ENCODE measurements around the gene ACACB.

The ACACB gene

DNA sequence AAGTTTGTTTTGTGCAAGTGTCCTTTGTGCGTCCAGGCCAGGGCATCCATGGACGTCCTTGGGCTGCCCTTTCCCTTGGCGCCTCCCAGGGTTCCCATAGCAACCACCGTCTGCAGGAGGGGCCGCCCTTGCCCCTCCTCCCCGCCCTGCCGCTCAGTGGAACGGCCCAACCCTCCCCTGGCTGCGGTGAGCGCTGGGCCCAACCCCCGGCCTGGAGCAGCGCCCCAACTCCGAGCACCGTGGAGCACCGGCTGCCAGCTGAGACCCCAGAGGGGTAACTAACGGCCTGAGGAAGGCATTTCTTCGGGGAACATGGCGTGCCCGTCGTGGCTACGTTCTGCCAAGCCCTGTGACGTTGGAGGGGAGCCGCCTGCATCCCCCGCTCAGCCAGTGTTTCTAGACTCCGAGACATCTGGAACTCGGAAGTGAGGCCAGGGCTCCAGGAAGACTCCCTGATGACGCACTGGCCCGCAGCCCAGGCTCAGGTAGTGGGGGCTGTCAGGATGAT is 5.3 kb upstream of the ACACB start:
- peak; percentile 38 to 45 for DNase-seq (ENCODE audit: low read depth in 2 of 2)

- DNase-seq (ENCODE audit: low read depth in 2 of 2): no peak
Observed at GRCh38 chr12:109112720-109113465, 3.5 kb upstream of the ACACB start.

DNA sequence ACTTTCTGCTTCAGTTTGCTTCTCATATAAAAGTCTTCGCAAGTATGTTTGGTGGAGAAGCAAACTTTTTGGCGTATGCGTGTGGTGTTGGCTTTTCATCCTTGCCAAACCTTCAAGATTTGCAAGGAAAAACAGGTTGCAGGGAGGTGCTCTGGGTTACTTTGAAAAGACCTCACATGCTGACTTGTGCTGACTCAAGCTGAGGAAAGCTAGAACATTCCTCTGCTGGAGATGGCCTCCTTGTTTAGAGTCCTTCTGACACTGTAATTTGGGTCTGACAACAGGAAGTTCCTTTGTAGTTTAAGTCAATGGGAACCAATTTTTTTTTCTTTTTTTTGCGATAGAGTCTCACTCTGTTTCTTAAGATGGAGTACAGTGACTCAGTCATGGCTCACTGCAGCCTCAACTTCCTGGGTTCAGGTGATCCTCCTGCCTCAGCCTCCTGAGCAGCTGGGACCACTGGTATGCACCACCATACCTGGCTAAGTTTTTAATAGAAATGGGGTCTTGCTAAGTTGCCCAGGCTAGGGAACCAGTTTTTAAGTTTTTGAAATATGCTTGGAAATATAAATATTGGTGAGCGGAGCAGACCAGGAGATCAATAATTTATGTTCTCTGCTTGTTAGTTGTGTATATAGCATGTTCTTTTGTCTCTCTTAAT is 2.6 kb upstream of the ACACB start:
- DNase-seq (ENCODE audit: low read depth in 2 of 2): no peak

DNA sequence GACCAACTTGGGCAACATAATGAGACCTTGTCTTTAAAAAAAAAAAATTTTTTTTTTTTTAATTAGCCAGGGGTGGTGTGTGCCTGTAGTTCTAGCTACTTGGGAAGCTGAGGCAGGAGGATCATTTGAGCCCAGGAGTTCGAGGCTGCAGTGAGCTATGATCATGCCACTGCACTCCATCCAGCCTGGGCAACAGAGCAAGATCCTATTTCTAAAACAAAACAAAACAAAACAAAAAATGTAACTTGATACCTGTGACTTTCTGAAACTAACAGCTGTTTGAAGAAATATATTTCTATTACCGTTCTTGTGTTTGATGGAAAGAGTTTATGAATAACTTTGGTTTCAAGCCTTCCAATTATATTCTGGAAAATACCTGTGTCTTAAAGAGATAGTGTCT is 1.7 kb upstream of the ACACB start:
- DNase-seq (ENCODE audit: low read depth in 2 of 2): no peak

- DNase-seq (ENCODE audit: low read depth in 2 of 2): no peak
Observed at GRCh38 chr12:109115404-109115757, 1.0 kb upstream of the ACACB start.

- DNase-seq (ENCODE audit: low read depth in 2 of 2): no peak
Observed at GRCh38 chr12:109116611-109116949, 193 bp downstream of the ACACB start.

DNA sequence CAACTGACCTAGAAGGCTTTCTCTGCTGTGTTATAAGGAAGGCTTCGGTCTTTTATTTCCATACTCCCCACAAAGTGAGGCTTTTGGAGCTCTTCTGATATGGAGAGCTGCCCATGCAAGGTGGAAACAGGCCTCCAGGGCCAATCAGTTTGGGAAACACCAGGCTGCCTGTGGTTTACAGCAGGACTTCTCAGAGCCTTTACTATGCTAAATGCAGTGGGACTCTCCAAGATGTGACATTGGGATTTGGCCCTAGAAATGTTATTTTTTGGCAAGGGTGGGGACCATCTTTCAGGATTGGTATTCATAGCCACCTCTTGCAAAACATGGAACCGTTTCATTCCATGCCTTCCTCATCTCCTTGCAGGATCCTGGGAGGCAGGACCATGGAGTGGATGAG is 3.7 kb downstream of the ACACB start:
- DNase-seq (ENCODE audit: low read depth in 2 of 2): no peak

DNA sequence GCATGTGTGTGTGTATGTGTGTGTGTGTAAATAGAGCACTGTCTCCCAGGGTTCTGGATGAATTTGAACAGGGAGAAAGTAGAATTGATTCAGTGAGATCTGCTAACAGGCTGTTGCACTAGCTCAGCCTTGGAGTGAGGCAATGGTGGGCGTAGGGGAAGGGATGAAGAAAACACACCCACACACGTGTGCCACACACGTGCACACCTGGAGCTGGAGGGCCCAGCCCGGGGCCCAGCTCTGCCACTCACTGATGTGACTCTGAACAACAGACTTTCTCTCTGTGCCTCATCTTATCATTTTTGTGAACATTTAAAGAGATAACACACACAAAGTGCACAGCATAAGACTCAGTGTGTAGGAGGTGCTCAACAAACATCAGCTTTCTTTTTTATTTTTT is 4.2 kb downstream of the ACACB start:
- no peak for DNase-seq (ENCODE audit: low read depth in 2 of 2)

- DNase-seq (ENCODE audit: low read depth in 2 of 2): no peak
Observed at GRCh38 chr12:109121346-109121880, 5.0 kb downstream of the ACACB start.

GRCh38 chr12:109124878-109125648 is 8.7 kb downstream of the ACACB start:
- no peak for DNase-seq (ENCODE audit: low read depth in 2 of 2)

- DNase-seq (ENCODE audit: low read depth in 2 of 2): no peak
Observed at GRCh38 chr12:109125791-109126190, 9.4 kb downstream of the ACACB start.

- no peak for DNase-seq (ENCODE audit: low read depth in 2 of 2)
Observed at GRCh38 chr12:109126784-109127183, 10.4 kb downstream of the ACACB start.

- DNase-seq (ENCODE audit: low read depth in 2 of 2): no peak
Observed at GRCh38 chr12:109127533-109128242, 11.3 kb downstream of the ACACB start.

GRCh38 chr12:109130297-109131153 is 14.1 kb downstream of the ACACB start:
- no peak for DNase-seq (ENCODE audit: low read depth in 2 of 2)

DNA sequence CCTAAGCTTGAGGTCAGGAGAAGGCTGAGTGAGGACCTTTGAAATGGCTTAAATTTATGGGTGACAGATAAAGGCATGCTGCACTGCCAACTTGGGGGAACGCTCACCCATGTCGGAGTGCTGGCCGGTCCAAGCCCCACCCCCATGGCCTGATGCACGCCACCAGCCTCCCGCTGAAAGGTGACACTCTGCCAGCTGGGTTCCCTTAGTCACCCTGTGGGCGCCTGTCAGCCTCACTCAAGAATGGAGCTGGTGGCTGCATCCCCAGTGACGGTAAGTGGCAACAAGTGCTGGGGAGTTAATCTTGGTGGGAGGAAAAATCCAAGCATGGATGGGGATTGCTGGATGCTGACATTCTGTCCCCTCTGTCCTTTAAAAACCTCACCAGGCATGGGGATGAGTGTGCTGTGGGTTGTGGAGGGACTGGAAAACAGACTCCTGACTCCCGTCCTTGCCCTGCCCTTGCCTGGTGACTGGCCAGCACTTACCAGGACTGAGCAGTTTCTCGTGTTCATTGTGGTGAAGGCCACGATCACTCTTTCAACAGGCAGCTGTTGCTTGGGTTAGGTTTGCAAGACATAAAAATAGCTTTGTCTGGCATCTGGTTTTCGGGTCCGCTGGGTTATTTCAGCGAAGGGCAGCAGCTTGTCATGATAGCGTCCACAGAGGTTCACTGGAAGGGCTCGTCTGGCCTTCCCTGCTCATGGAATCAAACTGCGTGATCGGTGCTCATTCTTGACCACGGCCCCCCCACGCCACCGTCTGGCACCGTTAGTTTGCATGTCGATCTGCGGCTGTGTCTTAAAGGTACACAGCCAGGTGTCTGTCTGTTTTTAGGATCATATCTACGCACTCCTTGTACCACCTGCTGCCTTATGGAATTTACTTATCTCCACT is 15.0 kb downstream of the ACACB start:
- no peak for DNase-seq (ENCODE audit: low read depth in 2 of 2)

DNA sequence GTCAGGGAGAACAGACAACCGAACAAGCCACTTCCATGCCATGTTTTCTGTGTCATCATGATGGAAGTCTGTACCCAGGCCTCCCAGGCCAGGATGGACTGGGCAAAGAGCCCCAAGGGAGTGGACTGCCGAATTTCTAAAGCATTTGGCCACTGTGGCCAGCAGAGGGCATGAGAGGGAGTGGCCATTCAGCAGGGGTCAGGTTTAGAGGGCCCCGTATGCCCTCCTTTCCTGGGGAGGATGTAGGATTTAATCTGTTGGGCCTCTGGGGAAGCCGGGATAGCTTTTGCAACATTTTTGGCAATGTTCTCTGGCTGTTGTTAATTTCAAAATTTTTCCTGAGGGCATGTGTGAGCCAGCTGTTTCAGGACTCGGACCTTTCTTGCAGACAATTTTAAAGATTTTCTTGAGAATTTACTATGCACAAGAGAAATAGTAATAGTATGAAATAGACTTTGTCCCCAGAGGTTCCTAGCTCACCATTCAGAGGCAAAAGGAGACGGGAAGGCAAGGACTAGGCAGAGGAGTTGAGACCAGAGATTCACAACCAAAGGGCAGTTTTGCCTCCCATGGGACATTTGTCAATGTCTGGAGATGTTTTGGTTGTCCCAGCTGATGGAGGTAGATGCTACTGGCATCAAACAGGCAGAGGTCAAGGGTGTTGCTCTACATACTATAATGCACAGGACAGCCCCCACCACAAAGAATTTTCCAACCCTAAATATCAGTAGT is 18.0 kb downstream of the ACACB start:
- DNase-seq (ENCODE audit: low read depth in 2 of 2): no peak

DNA sequence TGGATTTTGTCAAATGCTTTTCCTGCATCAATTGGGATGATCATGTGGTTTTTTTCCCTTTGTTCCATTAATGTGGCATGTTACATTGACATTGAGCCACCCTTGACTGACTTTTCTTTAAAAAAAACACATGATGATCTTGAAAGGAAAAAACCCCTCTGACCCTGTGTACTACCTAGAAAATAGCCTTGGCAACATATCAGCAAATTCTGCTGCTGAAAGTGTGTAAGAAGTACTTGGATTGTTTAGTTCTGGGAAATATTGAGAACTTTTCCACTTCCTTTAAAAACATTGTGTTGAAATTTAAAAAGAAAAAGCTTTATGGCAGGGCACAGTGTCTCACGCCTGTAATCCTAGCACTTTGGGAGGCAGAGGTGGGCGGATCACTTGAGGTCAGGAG is 20.7 kb downstream of the ACACB start:
- DNase-seq (ENCODE audit: low read depth in 2 of 2): no peak

DNA sequence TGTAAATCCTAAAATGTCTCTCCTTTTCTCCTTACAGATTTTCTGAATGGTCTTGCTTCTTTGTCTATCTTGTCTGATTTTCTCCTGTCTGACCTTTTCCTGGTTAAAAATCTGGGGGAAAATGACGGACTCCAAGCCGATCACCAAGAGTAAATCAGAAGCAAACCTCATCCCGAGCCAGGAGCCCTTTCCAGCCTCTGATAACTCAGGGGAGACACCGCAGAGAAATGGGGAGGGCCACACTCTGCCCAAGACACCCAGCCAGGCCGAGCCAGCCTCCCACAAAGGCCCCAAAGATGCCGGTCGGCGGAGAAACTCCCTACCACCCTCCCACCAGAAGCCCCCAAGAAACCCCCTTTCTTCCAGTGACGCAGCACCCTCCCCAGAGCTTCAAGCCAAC is 23.0 kb downstream of the ACACB start:
- DNase-seq (ENCODE audit: low read depth in 2 of 2): no peak

- no peak for DNase-seq (ENCODE audit: low read depth in 2 of 2)
Observed at GRCh38 chr12:109139791-109140190, 23.4 kb downstream of the ACACB start.

Measured in fibroblast of skin of left biceps (primary cell).